Subcutaneous adipose tissue (tissue), 4 donors: Measurements from ENCODE around the gene TMEM126A. TPM values are rescaled to one million over a fixed set of nuclear protein-coding genes. Genes with fewer than 3 reads are reported as not detected.

Experiments used
- total RNA-seq, 4 donors: library from RNA; depleted of rRNA; stranded (reverse); fragments of >200 nt; gene quantifications; one replicate each; pipeline ENCODE4 v1.1.0, GENCODE V29; 2016
- TF ChIP-seq, protein P1 (sequence below): fragments of 450-650 bp; IDR thresholded peaks from one replicate; pipeline ENCODE4 v1.5.1; 2016; ENCODE audit warnings: low read depth, mild to moderate bottlenecking, control low read depth, antibody characterized with exemption, moderate library complexity

The TMEM126A gene
- total RNA-seq, 4 donors from 2014 or later = 18.9 to 71.9 (median 32.2) TPM

DNA sequence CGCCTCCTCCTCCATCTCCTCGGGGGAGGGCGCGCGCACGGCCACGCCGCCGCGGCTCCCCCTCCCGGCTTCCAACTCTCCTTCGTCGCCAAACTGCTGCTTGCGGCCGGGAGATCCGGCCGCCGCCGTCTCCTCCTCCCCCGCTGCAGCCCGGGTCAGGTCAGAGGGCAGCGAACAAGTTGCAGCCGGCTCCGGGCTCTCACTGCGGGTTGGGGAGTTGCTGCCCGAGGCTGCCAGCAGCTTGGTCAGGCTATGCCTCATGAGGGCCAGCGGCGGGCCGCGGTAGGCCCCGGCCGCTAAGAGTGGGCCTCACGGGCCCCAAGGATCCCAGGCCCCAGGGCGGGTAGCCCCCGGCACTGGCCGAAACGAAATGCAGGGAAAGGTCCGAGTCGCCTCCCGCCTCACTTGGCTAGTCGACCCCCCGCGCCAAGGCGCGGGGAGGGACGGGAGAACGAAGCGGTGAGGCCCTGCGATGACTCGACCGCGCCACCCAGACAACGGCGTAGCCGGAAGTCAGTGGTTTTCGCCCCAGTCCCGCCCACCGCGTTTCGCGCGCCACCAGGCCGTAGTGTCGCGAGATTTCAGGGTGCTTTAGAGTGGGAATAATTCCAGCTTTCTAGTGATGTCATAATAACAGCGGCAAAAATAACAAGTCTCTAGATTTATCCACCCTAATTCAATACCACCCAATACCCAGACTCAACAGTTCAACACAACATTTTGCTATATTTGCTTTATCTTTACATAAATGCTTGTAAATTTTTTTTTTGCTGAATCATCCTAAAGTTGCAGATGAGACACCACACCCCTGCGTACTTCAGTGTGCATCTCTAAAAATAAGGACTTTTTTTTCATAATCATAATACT lies 17.1 kb downstream of the TMEM126A start, which contains the start of gene CREBZF:
TSS of gene CREBZF (minus strand) at position 515 of the 867 bp plus-strand sequence. CDS start at position 261, 254 bp downstream.
- TF ChIP-seq, protein P1, sequence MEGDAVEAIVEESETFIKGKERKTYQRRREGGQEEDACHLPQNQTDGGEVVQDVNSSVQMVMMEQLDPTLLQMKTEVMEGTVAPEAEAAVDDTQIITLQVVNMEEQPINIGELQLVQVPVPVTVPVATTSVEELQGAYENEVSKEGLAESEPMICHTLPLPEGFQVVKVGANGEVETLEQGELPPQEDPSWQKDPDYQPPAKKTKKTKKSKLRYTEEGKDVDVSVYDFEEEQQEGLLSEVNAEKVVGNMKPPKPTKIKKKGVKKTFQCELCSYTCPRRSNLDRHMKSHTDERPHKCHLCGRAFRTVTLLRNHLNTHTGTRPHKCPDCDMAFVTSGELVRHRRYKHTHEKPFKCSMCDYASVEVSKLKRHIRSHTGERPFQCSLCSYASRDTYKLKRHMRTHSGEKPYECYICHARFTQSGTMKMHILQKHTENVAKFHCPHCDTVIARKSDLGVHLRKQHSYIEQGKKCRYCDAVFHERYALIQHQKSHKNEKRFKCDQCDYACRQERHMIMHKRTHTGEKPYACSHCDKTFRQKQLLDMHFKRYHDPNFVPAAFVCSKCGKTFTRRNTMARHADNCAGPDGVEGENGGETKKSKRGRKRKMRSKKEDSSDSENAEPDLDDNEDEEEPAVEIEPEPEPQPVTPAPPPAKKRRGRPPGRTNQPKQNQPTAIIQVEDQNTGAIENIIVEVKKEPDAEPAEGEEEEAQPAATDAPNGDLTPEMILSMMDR = no peak

DNA sequence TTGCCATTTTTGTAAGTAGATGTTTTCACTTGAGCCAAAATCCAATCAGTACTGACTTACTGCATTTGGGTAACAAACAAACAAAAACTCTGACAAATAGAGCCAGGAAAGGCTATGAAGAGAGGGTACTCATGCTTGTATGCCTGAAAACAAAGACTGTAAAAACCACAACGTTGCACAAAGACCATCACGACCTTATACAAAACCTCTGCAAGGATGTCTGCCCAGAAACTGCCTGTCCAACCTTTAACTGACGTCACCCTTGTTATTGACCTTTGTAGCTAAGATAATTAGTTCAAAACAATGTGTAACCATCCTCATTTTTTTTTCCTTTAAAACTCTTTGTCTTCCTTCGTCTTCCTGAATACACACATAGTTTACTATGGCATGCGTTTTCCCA lies 18.0 kb downstream of the TMEM126A start:
- TF ChIP-seq, protein P1 = no peak

DNA sequence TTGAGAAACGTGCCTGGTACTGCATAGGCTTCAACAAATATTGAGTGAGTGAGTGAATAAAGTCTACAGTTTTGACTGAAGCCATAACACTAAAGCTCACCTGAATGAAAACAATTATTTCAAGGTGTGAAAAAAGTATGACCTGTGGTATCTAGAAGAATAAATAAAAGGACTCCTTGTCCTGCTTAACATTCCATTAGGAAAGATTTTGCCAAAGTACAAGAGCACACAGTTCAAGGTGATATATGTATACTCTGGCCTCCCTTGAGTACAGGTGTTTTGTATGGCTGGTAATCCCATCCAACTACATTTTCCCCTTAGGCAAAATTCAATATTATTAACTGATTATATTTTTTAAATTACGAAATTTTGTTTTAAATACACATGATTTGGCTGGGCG lies 18.9 kb downstream of the TMEM126A start:
- TF ChIP-seq, protein P1 = no peak

DNA sequence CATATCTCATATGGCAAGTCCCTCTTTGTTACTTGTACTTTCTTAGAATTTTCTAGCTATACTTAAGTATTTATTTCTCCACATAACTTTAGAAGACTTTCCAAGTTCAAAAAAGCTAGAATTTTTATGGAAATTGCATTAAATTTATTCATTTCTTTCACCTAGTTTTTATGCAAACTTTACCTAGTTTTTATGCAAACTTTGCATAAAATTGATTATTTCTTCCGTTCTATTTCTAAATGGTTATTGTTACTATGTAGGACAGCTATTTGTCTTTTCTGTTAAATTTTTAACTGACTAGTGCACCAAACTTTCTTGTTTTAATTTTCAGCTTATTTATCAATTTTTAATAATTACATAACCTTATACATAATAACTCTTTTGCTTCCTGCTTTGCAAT lies 20.4 kb downstream of the TMEM126A start:
- TF ChIP-seq, protein P1 = no peak

DNA sequence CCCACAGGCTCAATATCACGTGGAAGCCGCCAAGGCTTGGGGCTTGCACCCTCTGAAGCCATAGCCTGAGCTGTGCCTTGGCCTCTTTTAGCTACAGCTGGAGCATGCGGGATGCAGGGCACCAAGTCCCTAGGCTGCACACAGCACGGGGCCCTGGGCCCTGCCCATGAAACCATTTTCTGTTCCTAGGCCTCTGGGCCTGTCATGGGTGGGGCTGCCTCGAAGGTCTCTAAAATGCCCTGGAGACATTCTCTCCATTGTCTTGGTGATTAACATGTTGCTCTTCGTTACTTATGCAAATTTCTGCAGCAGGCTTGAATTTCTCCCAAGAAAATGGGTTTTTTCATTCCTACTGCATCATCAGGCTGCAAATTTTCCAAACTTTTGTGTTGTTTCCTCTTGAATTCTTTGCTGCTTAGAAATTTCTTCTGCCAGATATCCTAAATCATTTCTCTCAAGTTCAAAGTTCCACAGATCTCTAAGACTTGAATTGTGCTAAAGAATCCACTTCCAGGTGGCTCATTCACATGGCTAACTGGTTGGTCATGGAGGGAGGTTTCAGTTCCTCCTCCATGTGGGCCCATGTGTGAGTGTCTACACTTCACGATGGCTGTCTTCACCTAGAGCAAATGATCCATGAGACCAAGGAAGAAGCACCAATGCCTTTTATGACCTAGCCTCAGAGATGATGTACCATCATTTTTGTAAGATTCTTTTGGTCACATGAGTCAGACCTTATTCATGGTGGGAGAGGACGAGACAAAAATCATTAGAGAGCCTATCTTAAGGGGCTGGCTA lies 24.5 kb downstream of the TMEM126A start:
- TF ChIP-seq, protein P1 = no peak

DNA sequence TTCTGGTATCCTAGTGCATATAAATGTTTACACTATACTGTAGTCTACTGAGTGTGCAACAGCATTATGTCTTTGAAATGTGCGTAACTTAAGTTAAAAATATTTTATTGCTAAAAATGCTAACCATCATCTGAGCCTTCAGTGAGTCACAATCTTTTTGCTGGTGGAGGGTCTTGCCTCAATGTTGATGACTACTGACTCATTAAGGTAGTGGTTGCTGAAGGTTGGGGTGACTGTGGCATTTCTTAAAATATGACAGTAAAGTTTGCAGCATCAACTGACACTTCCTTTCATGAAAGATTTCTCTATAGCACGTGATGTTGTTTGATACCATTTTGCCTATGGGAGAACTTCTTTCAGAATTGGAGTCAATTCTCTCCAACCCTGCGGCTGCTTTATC lies 25.6 kb downstream of the TMEM126A start:
- TF ChIP-seq, protein P1 = no peak

DNA sequence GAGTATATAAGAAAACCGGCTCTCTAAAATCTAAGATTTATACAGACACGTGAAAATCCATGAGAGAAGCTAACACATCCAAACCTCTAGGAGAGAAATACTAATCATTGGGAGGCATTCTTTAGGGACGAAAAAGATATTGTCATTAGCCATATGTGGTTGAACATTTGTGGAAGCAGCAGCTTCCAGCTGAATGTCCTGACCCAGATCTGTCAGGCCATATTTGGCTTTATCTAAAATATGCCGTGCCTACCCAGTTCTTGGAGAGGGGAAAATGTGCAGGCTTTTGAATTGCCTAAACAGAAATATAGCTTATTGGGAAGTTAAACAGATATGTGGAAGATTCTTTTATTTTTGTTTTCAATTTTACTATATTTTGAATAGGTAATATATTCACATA lies 31.8 kb downstream of the TMEM126A start:
- TF ChIP-seq, protein P1 = no peak
